HAP-1 (cell line): ENCODE measurements around the gene NR5A2.
"Not testable (repeated sequence)": the region's sequence is repeated elsewhere in the genome, so short reads cannot be mapped to it uniquely, and the experiment has no call there.

ENCODE experiments used
- DNase-seq, 2 experiments: peaks; one replicate each; pipeline ENCODE4 v3.0.0-alpha.2; 2016 to 2020; ENCODE audit warnings: low spot score in 2 of 2
- H3K27me3 ChIP-seq: fragments of 250-450 bp; sonication (Bioruptor Pico); 2 replicates; pipeline ENCODE4 v1.5.1; 2020; ENCODE audit warnings: low read depth, mild to moderate bottlenecking, moderate library complexity
- H3K36me3 ChIP-seq: fragments of 250-450 bp; sonication (Bioruptor Pico); replicated peaks from 2 replicates; pipeline ENCODE4 v1.5.1; 2020; ENCODE audit warnings: mild to moderate bottlenecking
- H3K4me1 ChIP-seq: fragments of 250-450 bp; sonication (Bioruptor Pico); 2 replicates; pipeline ENCODE4 v1.5.1; 2020; ENCODE audit warnings: mild to moderate bottlenecking
- H3K4me3 ChIP-seq: fragments of 250-450 bp; sonication (Bioruptor Pico); 2 replicates; pipeline ENCODE4 v1.5.1; 2020; ENCODE audit warnings: mild to moderate bottlenecking, moderate library complexity
- H3K9me3 ChIP-seq: fragments of 250-450 bp; sonication (Bioruptor Pico); 2 replicates; pipeline ENCODE4 v1.5.1; 2020; ENCODE audit warnings: mild to moderate bottlenecking, moderate library complexity
- in situ Hi-C: fragments of 300-500 bp; cut with MboI; formaldehyde crosslinking; loops from 3 replicates; pipeline ENCODE4 v1.14.3; 2020; ENCODE audit warnings: low sequenced_read_pairs, inconsistent platforms, mixed read lengths

The NR5A2 gene

DNA sequence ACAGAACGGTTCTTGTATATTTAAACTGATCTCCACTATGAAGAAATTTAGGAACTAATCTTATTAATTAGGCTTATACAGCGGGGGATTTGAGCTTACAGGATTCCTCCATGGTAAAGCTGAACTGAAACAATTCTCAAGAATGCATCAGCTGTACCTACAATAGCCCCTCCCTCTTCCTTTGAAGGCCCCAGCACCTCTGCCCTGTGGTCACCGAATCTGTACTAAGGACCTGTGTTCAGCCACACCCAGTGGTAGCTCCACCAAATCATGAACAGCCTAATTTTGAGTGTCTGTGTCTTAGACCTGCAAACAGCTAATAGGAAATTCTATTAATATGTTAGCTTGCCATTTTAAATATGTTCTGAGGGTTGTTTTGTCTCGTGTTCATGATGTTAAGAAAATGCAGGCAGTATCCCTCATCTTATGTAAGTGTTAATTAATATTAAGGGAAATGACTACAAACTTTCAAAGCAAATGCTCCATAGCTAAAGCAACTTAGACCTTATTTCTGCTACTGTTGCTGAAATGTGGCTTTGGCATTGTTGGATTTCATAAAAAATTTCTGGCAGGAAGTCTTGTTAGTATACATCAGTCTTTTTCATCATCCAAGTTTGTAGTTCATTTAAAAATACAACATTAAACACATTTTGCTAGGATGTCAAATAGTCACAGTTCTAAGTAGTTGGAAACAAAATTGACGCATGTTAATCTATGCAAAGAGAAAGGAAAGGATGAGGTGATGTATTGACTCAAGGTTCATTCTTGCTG lies 147.2 kb downstream of the NR5A2 start:
- Histone ChIP-seq H3K27me3 (no peaks in the 10 kb centered on the region), H3K4me1 (no peaks in the 10 kb centered on the region), H3K4me3 (no peak overlapping the region), H3K9me3 (no peaks in the 10 kb centered on the region), H3K36me3 (peaks cover 12% of the 10 kb centered on the region; the same call in 1 of the 2 replicates)
- in situ Hi-C loops: no loop called here
- DNase-seq: no peak

DNA sequence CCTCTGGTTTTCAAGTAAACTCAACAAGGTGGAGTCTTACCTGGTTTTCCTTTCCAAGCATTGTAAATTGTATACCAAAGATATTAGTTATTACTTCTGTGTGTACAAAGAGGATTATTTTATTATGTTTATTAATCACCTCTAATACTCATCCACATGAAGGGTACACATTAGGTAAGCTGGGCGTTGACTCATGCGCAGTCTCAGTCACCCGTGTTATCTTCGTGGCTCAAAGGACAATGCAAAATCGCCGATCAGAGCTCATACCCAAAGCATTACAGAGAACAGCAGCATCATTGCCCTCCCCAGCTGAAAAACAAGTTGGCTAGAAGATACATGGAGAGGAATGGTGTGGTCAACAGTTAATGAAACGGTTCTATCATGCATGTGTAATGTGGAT lies 148.7 kb downstream of the NR5A2 start:
- no peak overlapping the region for H3K4me3 ChIP-seq
- in situ Hi-C loops: no loop called here
- H3K36me3 ChIP-seq: peaks cover 12% of the 10 kb centered on the region; the same call in 1 of the 2 replicates
- H3K27me3 ChIP-seq: no peaks in the 10 kb centered on the region
- no peaks in the 10 kb centered on the region for H3K9me3 ChIP-seq
- no peak for DNase-seq
- H3K4me1 ChIP-seq: no peaks in the 10 kb centered on the region

DNA sequence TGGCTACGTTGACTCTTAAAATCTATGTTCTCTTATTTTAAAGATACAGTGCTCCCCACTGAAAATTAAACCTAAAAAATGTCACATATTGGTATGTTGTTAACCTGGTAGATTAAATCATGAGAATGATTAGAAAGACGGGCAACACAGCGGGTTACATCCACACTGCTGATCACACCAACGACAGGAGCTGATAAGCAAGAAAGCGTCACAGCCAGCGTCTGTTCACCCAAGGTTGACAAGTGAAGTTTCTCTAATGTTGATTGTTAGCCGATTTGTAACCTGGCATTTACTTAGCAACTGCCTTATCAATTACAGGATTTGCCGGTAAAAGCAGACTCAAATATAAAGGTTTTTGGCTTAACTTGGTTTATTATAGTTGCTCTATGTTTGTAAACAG lies 149.3 kb downstream of the NR5A2 start:
- H3K4me1 ChIP-seq: no peaks in the 10 kb centered on the region
- in situ Hi-C loops: no loop called here

DNA sequence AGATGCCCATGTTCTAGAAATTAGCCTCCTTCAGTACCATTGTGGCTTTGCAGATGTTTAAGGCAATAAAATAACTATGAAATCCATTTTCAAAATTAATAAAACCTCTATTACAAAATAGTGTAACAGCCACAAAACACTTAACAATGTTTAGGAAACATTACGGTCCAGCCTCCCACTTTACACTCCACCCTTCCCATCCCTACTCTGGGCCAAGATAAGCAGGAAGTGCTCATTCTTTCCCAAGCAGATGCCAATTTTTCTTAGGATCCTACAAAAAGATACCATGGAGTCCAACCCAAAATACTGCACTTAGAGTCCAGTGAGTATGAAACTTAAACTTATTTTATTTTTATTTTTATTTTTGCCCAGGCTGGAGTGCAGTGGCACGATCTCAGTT lies 150.8 kb downstream of the NR5A2 start:
- in situ Hi-C loops: no loop called here
- H3K36me3 ChIP-seq: peaks cover 12% of the 10 kb centered on the region; the same call in 1 of the 2 replicates
- H3K9me3 ChIP-seq: no peaks in the 10 kb centered on the region
- H3K4me1 ChIP-seq: no peaks in the 10 kb centered on the region
- DNase-seq: no peak
- no peak overlapping the region for H3K4me3 ChIP-seq
- H3K27me3 ChIP-seq: no peaks in the 10 kb centered on the region

More for the DNA sequence above, 149.3 kb downstream of the NR5A2 start:
- Histone ChIP-seq H3K36me3 (peaks cover 12% of the 10 kb centered on the region; the same call in 1 of the 2 replicates), H3K9me3 (no peaks in the 10 kb centered on the region), H3K4me3 (no peak overlapping the region), H3K27me3 (no peaks in the 10 kb centered on the region)
- DNase-seq: no peak

DNA sequence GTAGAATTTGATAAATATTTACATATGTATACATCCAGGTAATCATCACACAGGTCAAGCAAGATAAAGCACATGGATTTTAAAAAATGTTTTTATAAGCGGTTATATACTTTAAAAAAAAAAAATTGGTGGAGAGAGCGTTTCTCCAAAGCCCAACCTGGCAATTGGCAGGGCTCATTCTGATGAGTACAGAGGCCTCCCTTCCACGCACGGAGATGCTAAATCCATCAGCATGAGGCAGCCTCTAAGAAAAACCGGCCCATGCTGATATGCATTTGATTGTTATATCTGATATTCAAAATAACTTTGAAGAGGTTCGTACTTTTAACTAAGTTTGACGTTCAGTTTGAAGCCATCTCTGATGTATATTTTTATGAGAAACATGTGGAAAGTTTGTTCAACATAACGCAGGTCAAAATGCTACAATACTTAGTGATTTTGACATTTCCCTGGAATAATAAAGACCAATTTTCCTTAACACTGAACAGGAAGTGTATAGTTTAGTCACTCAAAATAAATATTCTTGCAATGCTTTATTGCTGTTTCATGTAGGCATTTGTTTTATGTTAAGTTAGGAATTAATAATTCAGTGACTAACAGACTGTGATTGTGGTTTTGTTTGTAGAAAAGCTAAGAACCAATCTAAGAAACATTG lies 151.7 kb downstream of the NR5A2 start:
- H3K4me1 ChIP-seq: peaks cover 4% of the 10 kb centered on the region
- H3K27me3 ChIP-seq: no peaks in the 10 kb centered on the region
- in situ Hi-C loops: no loop called here
- H3K9me3 ChIP-seq: no peaks in the 10 kb centered on the region
- H3K4me3 ChIP-seq: no peak overlapping the region
- H3K36me3 ChIP-seq: peaks cover 11% of the 10 kb centered on the region; the same call in 1 of the 2 replicates
- DNase-seq: no peak

DNA sequence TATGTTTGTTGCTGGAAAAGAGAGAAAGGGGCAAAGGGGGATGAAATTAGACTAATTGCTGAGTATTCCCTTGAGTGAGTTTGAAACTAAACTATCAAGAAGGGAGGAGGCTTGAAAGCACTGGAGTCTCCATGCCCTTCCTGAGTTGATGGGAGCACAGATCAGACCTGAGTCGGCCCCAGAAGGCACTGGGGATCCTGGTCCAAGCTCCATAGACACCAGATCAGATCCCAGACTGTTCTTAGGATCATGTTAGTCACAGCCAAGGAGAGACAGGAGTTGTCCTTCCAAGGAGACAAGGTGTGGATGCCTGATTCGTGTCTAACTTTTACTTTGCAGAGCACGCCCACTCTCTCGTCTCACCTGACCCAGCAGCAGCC lies 152.3 kb downstream of the NR5A2 start:
- H3K9me3 ChIP-seq: no peaks in the 10 kb centered on the region
- in situ Hi-C loops: no loop called here
- peaks cover 6% of the 10 kb centered on the region; the same call in 1 of the 2 replicates for H3K36me3 ChIP-seq
- H3K27me3 ChIP-seq: no peaks in the 10 kb centered on the region
- H3K4me3 ChIP-seq: no peak overlapping the region
- no peak for DNase-seq
- H3K4me1 ChIP-seq: peaks cover 8% of the 10 kb centered on the region

DNA sequence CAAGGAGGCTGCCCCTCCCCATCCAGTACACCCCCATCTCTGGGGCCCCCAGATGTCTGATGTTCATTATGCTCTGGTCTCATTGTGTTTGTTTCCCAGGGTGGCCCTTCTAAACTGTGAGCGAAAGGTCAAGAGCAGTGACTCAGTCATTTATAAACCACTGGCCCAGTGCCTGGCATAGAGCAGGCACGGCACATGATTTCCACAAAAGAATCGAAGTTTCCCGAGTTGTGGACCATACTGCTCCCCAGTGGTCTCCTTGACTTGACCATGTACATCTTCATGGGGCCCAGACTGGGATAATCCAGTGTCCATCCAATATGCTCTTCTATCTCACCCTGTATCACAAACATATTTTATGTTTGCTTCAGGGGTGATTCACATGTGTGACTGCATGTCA lies 153.3 kb downstream of the NR5A2 start:
- Histone ChIP-seq H3K9me3 (no peaks in the 10 kb centered on the region), H3K4me3 (no peak overlapping the region), H3K36me3 (no peaks in the 10 kb centered on the region), H3K4me1 (peaks cover 15% of the 10 kb centered on the region), H3K27me3 (no peaks in the 10 kb centered on the region)
- no peak for DNase-seq
- in situ Hi-C loops: no loop called here

DNA sequence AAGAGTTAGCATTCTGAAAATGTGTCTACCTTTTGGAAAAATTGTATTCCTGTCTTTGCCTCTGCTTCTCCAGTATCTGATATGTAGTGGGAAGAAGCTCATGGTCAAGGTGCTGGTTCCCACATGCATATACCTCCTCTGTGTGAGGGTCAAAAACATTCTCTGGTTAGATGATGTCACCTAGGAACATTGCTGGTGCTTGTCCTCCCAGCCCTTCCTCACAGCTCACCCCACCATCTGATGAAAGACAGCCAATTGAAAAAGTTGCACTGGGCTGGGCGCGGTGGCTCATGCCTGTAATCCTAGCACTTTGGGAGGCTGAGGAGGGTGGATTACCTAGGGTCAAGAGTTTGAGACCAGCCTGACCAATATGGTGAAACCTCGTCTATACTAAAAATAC lies 154.4 kb downstream of the NR5A2 start:
- in situ Hi-C loops: no loop called here
- H3K27me3 ChIP-seq: no peaks in the 10 kb centered on the region
- no peaks in the 10 kb centered on the region for H3K36me3 ChIP-seq
- no peaks in the 10 kb centered on the region for H3K9me3 ChIP-seq
- H3K4me1 ChIP-seq: peaks cover 16% of the 10 kb centered on the region
- H3K4me3 ChIP-seq: no peak overlapping the region
- DNase-seq: no peak

DNA sequence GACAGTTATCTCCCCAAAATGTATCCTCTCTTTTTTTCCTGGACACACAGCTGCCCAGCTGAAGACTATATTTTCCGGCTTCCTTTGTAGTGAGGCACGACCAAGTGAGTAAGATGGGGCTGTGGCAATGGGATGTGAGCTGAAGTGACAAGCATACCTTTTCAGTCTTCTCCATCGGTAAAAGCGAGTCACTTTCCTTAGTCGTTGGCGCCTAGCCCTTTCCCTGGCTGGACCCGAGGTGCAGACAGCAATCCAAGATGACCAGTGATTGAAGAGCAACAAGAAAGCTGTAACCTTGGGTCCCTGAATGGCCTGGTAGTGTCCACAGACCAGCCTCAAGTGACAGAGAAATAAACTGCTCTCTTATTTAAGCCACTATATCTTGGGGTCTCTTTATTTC lies 155.2 kb downstream of the NR5A2 start:
- no peaks in the 10 kb centered on the region for H3K36me3 ChIP-seq
- no peak overlapping the region for H3K4me3 ChIP-seq
- no peaks in the 10 kb centered on the region for H3K27me3 ChIP-seq
- H3K9me3 ChIP-seq: no peaks in the 10 kb centered on the region
- H3K4me1 ChIP-seq: peaks cover 16% of the 10 kb centered on the region
- in situ Hi-C loops: no loop called here
- DNase-seq: no peak

DNA sequence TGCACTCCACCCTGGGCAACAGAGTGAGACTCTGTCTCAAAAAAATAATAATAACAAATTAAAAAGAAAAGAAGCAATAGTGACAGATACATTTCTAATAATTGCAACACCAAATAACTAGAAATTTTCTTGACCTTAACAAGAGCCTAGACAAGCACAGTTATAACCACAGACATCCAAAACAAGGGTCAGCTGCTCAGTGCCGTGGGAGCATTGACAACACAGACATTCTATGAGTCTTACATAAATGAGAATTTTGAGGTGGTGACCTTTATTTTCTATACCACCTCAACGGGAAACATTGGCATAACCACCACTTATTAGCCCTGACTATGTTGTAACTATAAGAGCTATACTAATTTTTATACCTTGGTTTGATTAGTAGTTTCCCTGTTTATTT lies 156.1 kb downstream of the NR5A2 start:
- in situ Hi-C loops: no loop called here
- Histone ChIP-seq H3K4me1 (peaks cover 16% of the 10 kb centered on the region), H3K27me3 (no peaks in the 10 kb centered on the region), H3K36me3 (no peaks in the 10 kb centered on the region), H3K4me3 (no peak overlapping the region), H3K9me3 (no peaks in the 10 kb centered on the region)
- DNase-seq: no peak

DNA sequence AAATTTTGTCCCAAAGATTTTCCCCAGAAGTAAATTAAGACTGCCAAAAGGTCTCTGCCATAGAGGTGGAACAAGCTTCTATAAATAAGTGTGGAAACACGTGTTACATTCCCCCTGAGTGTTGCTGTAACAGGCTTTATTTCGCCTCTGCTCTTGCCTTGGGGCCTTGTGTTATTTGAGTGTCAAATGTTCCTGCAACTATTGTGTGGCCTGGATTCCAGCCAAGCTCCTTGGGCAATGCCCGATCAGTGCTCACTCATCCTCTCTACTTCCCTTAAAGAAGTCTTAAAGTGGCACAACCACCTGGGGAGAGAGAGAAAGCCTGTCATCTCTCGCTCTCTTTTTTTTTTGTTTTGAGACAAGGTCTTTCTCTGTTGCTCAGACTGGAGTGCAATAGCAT lies 156.7 kb downstream of the NR5A2 start:
- DNase-seq: peak; percentile 59 to 80
- no peaks in the 10 kb centered on the region for H3K27me3 ChIP-seq
- in situ Hi-C loops: no loop called here

DNA sequence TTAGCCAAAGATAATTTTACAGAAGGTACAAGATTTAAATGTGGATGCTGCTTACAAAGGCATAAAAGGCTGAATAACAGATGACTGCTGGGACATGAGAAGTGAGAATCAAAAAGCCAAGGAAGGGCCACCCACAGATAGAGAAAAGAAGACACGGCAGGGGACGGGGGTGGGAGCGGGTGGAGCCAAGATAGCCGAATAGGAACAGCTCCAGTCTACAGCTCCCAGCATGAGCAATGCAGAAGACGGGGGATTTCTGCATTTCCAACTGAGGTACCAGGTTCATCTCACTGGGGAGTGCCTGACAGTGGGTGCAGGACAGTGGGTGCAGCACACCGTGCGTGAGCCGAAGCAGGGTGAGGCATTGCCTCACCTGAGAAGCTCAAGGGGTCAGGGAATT lies 157.7 kb downstream of the NR5A2 start:
- peak in 1 of 2 experiments; percentile 30 for DNase-seq
- H3K36me3 ChIP-seq, in situ Hi-C loops, H3K27me3 ChIP-seq, H3K9me3 ChIP-seq, H3K4me3 ChIP-seq: not testable (repeated sequence)
- H3K4me1 ChIP-seq: peaks cover 16% of the 10 kb centered on the region

More for the DNA sequence above, 156.7 kb downstream of the NR5A2 start:
- Histone ChIP-seq H3K4me1 (peaks cover 16% of the 10 kb centered on the region), H3K4me3 (no peak overlapping the region), H3K9me3 (no peaks in the 10 kb centered on the region), H3K36me3 (no peaks in the 10 kb centered on the region)

DNA sequence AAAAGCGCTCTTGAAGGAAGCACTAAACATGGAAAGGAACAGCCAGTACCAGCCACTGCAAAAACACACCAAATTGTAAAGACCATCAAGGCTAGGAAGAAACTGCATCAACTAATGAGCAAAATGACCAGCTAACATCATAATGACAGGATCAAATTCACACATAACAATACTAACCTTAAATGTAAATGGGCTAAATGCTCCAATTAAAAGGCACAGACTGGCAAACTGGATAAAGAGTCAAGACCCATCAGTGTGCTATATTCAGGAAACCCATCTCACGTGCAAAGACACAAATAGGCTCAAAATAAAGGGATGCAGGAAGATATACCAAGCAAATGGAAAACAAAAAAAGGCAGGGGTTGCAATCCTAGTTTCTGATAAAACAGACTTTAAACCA lies 159.8 kb downstream of the NR5A2 start:
- H3K36me3 ChIP-seq, H3K4me3 ChIP-seq, H3K9me3 ChIP-seq, DNase-seq, in situ Hi-C loops, H3K27me3 ChIP-seq: not testable (repeated sequence)
- H3K4me1 ChIP-seq: peaks cover 16% of the 10 kb centered on the region

DNA sequence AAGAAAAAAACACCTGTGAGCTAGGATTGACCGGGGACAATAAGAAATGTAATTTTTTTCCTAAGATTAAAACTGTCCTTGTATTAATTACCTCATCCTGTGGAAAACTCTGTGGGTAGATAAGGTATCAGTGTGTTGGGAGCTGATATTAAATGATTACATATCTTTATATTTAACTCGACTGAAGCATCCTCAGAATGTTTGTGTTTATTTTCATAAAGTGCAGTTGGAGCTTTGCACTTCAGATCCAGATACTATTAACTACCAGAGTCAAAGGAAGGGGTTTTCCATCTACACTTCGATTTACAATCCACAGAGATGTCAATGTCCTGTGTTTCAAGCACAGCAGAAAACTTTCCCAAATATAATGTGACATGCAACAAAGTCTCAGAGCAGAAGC lies 164.5 kb downstream of the NR5A2 start:
- Histone ChIP-seq H3K4me1 (no peaks in the 10 kb centered on the region), H3K9me3 (no peaks in the 10 kb centered on the region)
- in situ Hi-C loops: no loop called here

More for the DNA sequence above, 164.5 kb downstream of the NR5A2 start:
- no peak for DNase-seq
- Histone ChIP-seq H3K36me3 (no peaks in the 10 kb centered on the region), H3K4me3 (no peak overlapping the region), H3K27me3 (no peaks in the 10 kb centered on the region)
